SKM-1 (cell line): ENCODE measurements around the gene MIA3.
"Not testable (repeated sequence)": the region's sequence is repeated elsewhere in the genome, so short reads cannot be mapped to it uniquely, and the experiment has no call there.

Source experiments
- DNase-seq: peaks from one replicate; lab custom pipeline; 2025; ENCODE audit not compliant: unreplicated experiment; lab: John Stamatoyannopoulos, UW

MIA3 gene

GRCh38 chr1:222618001-222618879 is at the start of gene MIA3:
Gene MIA3, plus strand, starts transcription at chr1:222618097. Its CDS starts 14 bp downstream, at chr1:222618111.
- DNase-seq: peak; percentile 59

- no peak for DNase-seq
Measured at GRCh38 chr1:222570837-222571236, 47.1 kb upstream of the MIA3 start.

GRCh38 chr1:222579316-222579715 is 38.6 kb upstream of the MIA3 start:
- no peak for DNase-seq

- DNase-seq: no peak
Measured at GRCh38 chr1:222582099-222582774, 35.7 kb upstream of the MIA3 start.

- DNase-seq: peak; percentile 64
Measured at GRCh38 chr1:222583079-222583478, 34.8 kb upstream of the MIA3 start.

GRCh38 chr1:222586842-222587241 is 31.1 kb upstream of the MIA3 start:
- DNase-seq: no peak

- no peak for DNase-seq
Measured at GRCh38 chr1:222588135-222588534, 29.8 kb upstream of the MIA3 start.

- DNase-seq: peak; percentile 88
Measured at GRCh38 chr1:222589462-222590302, 28.2 kb upstream of the MIA3 start, which contains the start of gene TAF1A. Gene TAF1A, minus strand, starts transcription at chr1:222589933.

GRCh38 chr1:222592171-222592570 is 25.7 kb upstream of the MIA3 start:
- no peak for DNase-seq

GRCh38 chr1:222594789-222595188 is 23.1 kb upstream of the MIA3 start:
- no peak for DNase-seq

GRCh38 chr1:222596696-222597095 is 21.2 kb upstream of the MIA3 start:
- no peak for DNase-seq

- DNase-seq: no peak
Measured at GRCh38 chr1:222600281-222600680, 17.6 kb upstream of the MIA3 start.

- DNase-seq: no peak
Measured at GRCh38 chr1:222601257-222601656, 16.6 kb upstream of the MIA3 start.

- DNase-seq: no peak
Measured at GRCh38 chr1:222606757-222607156, 11.1 kb upstream of the MIA3 start.

GRCh38 chr1:222609111-222609510 is 8.8 kb upstream of the MIA3 start:
- not testable (repeated sequence) for DNase-seq

GRCh38 chr1:222610728-222611127 is 7.2 kb upstream of the MIA3 start:
- no peak for DNase-seq

- DNase-seq: no peak
Measured at GRCh38 chr1:222613627-222614026, 4.3 kb upstream of the MIA3 start.

GRCh38 chr1:222616525-222616924 is 1.4 kb upstream of the MIA3 start:
- no peak for DNase-seq

GRCh38 chr1:222617367-222617951 is 438 bp upstream of the MIA3 start:
- DNase-seq: peak; percentile 82

- no peak for DNase-seq
Measured at GRCh38 chr1:222618880-222619596, 1.1 kb downstream of the MIA3 start.
